T follicular helper cell (primary cell): ENCODE measurements around the gene CELF3.
"Not testable (repeated sequence)": the region's sequence is repeated elsewhere in the genome, so short reads cannot be mapped to it uniquely, and the experiment has no call there.

ENCODE experiments used
- DNase-seq: peaks from one replicate; pipeline ENCODE4 v3.0.0-alpha.2; 2020; ENCODE audit warnings: low read depth
- total RNA-seq, 2 experiments: gene quantifications; one replicate each; lab custom pipeline; 2026; lab: John Stamatoyannopoulos, UW

The CELF3 gene
- 0 reads per million in 2 experiments for total RNA-seq

- no peak for DNase-seq
Observed at GRCh38 chr1:151716771-151717631, at the start of gene CELF3. Gene CELF3 (minus strand): TSS chr1:151716803. CDS start chr1:151716020, 783 bp downstream.

DNA sequence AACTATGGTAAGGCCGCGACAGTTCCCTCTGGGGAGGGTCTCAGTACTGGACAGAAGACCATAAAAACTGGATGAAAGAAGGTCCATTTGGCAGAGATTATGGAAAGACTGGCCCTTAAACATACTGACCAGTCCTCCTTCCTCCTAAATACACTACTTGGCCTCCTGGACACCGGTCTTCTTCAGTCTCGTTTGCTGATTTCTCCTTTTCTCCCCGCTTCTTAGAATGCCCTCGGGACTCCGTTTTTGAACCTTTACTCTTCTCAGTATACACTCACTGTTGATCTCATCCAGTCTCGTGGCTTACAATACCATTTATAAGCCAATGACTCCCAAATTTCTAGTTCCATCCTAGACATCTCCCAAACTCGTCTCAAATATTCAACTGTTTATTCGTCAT lies 47.4 kb upstream of the CELF3 start:
- DNase-seq = no peak

GRCh38 chr1:151762941-151763921 lies 46.6 kb upstream of the CELF3 start, which contains the start of gene MRPL9:
Gene MRPL9 (minus strand): TSS chr1:151763496. CDS start chr1:151763479, 17 bp downstream.
- DNase-seq = peak; percentile 76

- no peak for DNase-seq
Observed at GRCh38 chr1:151760597-151761385, 44.2 kb upstream of the CELF3 start.

DNA sequence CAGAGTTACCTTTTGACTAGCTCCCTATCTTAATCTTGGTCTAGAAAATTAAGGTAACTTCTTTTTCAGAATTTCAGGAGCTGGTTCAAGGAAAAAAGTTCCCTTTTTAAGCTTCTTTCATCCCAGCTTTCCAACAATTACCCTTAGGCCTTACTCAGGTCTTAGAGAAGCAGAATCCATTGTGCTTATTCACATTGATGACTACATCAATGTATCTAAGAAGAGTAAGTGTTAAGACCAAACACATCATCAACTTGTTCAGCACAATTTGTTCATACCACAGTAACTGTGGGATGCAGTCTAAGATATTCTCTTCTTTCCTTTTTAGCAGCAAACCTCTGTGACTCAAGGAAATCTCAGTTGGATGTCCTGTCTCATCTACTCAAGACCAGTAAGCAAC lies 42.6 kb upstream of the CELF3 start:
- no peak for DNase-seq

DNA sequence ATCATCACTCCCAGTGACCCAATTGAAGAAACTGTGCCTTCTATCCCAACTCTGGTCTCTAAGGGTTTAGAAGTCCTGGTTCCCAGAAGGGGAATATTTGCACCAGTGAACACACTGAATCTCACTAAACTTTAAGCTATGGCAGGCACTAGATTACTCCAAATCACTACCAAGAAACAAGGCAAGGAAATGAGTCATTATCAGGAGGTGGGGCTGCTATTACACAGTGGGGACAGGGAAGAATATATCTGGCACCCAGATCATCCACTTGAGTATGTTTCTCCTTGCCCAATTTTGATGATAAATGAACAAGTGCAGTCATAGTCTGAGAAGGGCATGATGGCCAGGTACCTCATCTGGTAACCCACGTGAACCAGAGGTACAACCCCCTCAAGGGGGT lies 39.7 kb upstream of the CELF3 start:
- no peak for DNase-seq

GRCh38 chr1:151741516-151741915 lies 24.9 kb upstream of the CELF3 start:
- DNase-seq = no peak

DNA sequence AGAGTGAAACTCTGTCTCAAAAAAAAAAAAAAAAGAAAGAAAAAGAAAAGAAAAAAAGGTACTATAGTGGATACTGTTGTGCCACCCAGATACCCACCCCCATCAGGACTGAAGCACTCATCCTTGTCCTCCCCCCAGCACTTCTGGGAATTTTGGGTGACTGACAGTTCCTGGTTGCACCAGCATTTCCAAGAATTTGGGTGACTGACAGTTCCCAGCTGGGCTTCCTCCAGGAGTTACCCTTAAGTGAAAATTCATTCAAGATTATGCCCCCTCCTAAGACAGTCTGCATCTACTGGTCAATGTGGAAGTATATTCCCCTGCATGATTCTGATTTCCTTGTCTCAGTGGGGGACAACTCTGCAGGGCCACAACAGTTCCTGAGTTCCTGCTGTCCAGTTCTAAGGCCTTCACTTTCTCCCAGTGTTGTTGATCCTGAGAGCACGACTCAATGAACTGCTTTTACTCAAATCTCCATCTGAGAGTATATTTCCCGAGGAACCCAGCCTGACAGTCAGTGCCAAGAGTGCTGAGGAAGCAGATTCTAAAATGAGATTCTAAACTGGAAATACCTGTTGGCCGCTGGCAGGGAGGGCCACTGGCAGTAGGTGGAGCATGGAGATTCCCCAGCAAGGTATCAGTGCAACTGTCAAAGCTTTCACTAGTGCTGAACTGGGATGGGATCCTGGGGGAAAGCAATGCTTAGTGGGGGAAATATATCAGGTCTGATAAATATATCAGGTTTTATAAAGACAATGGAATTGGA lies 23.2 kb upstream of the CELF3 start:
- DNase-seq = no peak

DNA sequence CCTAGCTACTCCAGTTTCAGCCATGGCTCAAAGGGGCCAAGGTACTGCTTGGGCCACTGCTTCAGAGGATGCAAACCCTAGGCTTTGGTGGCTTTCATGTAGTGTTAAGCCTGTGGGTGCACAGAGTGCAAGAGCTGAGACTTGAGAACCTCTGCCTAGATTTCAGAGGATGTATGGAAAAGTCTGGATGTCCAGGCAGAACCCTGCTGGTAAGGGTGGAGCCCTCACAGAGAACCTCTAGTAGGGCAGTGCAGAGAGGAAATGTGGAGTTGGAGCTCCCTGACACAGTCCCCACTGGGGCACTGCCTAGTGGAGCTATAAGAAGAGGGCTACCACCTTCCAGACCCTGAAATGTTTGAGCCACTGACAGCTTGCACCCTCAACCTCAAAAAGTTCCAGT lies 20.9 kb upstream of the CELF3 start:
- DNase-seq = no peak

DNA sequence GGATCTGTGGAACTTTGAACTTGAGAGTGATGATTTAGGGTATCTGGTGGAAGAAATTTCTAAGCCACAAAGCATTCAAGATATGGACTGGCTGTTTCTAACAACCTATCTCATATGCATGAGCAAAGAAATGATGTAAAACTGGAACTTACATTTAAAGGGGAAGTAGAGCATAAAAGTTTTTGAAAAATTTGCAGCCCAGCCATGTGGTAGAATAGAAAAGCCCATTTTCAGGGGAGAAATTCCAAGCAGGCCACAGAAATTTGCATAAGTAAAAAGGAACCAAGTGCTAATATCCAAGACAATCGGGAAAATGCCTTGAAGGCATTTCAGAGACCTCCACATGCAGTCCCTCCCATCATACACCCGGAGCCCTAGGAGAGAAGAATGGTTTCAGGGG lies 20.4 kb upstream of the CELF3 start:
- DNase-seq = no peak

DNA sequence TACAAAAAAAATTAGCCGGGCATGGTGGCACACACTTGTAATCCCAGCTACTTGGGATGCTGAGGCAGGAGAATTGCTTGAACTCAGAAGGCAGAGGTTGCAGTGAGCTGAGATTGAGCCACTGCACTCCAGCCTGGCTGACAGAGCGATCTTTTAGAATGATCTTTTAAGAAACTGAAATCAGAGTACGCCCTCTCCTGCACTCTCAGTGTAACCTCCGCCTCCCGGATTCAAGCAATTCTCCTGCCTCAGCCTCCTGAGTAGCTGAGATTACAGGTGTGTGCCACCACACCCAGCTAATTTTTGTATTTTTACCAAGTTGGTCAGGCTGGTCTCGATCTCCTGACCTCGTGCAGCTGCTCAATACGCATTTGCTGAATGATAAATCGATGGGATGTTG lies 17.4 kb upstream of the CELF3 start:
- DNase-seq = not testable (repeated sequence)

DNA sequence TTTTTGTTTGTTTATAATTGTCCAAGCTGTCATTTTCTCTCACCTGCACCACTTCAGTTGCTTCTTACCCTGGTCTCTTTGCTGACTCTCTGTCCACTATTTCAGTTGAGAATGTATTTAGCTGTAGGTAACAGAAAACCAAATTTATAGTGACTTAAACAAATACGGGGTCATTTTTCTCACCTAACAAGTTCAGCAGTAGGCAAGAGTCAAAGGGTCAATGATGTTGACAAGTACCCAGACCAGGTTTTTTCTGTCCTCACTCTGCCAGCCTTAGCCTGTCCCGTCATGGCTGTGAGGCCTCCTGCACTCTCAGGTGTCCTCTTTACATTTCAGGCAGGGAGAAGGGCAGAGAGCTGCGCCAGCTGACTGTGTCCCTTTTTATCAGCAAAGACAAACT lies 16.5 kb upstream of the CELF3 start:
- no peak for DNase-seq

GRCh38 chr1:151729966-151730291 lies 13.3 kb upstream of the CELF3 start:
- no peak for DNase-seq

DNA sequence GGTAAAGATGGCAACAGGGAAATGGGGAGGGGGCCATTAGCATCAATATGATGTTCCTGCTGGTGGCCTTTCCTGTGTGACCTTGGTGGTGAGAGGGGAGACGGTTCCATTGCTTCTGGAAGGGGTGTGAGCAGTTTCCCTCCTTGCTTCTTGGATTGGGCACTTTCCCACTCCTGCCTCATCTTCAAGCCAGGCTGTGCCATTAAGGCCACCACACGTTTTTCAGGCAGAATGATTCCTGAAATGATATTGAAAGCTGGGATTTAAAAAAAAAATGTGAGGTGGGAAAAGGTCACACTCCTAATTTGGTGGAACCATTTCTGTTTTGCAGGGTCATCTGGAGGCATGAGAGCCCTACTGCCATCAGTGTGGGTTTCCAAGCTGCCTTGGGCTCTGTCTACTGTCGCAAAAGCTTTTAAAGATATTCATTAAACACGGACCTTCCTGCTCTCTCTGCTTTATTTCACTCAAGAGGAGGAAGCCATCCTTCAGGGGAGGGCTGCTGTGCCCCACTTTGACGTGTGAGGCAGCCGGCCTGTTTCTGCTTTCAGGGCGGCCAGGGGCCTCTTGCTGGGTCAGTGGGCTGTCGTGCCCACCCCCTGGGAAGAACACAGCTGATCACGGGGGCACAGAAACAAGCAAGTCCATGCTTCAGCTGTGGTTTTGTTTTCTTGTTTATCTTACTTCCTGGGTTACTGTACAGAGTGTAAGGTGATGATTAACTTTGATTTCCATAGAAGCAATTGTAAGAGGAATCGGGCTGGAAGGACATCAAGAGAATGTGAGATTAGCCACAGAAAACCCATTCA lies 12.8 kb upstream of the CELF3 start:
- no peak for DNase-seq

DNA sequence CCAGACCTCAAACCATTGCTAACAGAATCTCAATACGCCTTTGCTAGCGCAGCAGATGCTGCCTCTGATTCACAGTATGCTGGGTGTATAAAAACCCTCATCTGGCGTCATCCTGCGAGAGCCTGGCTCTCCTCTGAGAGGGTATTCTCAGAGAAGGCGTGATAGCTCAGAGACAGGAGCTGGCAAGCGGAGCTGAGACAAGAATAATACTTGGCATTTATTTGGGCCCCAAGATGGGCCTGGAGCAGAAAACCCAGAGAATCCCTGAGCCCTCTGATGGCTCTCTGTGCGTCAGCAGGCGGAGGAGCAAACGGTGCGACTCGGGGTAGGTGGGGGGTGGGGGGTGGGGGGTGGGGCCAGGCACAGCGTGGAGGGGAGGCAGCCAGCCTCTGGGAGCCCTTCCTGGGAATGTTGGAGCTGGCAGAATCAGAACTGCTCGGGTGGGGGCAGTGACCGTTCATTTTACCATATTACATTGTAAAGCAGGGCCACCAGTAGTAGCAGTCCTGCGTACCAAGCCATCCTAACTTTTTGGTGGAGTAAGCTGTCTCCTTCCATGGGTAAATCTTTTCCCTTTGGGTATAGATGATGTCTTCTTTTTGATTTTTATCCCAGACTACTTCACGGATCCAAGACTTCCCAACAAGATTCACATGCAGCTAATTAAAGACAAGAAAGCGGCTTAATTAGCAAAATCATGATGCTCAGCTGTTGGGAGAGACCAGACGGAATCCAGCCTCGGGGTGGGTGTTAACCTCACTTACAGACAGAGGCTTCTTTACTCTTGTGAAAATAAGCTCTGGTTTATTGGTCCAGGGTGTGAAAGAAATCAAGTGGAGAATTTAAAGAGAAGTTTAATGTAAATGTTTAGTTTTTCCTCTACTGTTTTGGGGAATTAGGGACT lies 11.8 kb upstream of the CELF3 start:
- no peak for DNase-seq

DNA sequence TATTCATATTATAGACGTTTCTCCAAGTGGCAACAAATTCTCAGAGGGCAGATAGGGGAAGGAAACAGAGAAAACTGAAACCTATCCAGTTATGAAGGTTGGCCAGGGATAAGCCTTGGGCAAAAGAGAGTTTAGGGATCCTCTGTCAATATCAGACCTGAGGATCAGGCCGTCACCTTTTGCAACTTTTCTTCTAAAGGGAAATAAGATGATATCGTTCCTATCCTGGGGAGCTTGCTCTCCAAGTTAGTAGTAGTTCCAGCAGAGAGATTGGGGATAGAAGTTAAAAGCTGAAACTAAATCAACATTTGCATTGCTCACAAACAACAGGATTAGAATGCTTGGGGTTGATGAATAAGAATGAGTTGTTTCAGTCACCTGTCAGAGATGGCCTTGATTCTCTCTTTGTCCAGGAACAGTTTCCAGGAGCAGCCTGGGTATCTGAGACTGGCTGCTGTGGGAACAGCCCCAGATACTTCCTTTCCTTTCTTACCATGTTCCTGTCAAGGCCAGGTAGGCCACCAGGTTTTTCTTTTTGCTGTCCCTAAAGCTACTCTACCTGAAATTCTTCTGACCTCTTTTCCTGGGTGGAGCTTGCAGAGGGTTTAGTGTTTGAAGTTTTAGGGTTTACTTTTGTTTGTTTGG lies 7.2 kb upstream of the CELF3 start:
- no peak for DNase-seq

- no peak for DNase-seq
Observed at GRCh38 chr1:151721788-151722510, 5.3 kb upstream of the CELF3 start.
